Stimulated activated naive B cell treated with anti-CD40 and anti-IgM and Interleukin-4, amounts not matched to agents 10 μg/mL and 1 μg/mL and 100 μg/mL, for 72 hours (primary cell): ENCODE results near the gene SLC35F3.
"Not testable (repeated sequence)": the region's sequence is repeated elsewhere in the genome, so short reads cannot be mapped to it uniquely, and the experiment has no call there.

Experiments used
- ATAC-seq, 2 donors: fragments of 150-1000 bp; cut with Tn5 transposase; replicated peaks; 2 replicates each; pipeline ENCODE4 v1.10.0; 2021; ENCODE audit warnings: moderate library complexity in 1 of 2
- DNase-seq: peaks from one replicate; pipeline ENCODE4 v3.0.0; 2021
- H3K27ac Mint-ChIP-seq: one replicate; pipeline ENCODE4 v1.8.0; 2022; ENCODE audit warnings: mild to moderate bottlenecking, mixed read lengths
- H3K27me3 Mint-ChIP-seq, 2 donors: one replicate each; pipeline ENCODE4 v1.8.0; 2022; ENCODE audit warnings: mixed read lengths in 2 of 2
- H3K36me3 Mint-ChIP-seq, 2 donors: one replicate each; pipeline ENCODE4 v1.8.0; 2022; ENCODE audit warnings: mixed read lengths in 2 of 2, mild to moderate bottlenecking in 1 of 2
- H3K4me1 Mint-ChIP-seq, 2 donors: one replicate each; pipeline ENCODE4 v1.8.0; 2022; ENCODE audit warnings: mixed read lengths in 2 of 2, mild to moderate bottlenecking in 1 of 2
- H3K4me3 Mint-ChIP-seq, 2 donors: one replicate each; pipeline ENCODE4 v1.8.0; 2022; ENCODE audit warnings: mild to moderate bottlenecking in 2 of 2, mixed read lengths in 2 of 2, moderate library complexity in 1 of 2
- H3K9me3 Mint-ChIP-seq, 2 donors: one replicate each; pipeline ENCODE4 v1.8.0; 2022; ENCODE audit warnings: mixed read lengths in 2 of 2, mild to moderate bottlenecking in 1 of 2

The SLC35F3 gene

DNA sequence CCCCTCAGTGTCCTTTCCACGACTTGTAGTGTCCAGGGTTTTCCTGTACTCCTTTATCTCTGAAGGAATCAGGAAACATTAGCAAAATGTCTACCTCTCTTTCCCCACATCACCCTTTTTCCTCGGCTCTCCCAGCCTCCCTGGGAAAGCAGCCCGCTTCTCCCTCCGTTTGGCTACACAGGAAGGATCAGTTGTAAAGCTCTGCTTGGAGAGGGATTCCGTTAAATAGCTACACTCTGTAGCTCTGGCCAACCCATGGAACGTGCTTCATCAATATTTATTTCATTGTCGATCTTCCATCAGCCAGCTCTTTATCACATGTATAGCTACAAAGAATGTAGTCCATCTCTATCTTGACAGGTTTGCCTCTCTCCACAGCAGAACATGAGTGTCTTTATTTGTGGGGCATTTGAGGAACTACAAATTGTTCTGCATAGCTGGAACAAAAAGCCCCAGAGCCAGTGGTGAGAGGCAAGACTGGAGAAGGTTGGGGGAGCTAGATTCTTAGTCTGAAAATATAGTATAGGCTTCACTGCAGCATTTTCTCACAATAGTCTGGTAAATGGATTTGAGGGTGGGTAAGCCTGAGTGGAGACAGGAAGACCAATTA is 191.8 kb downstream of the SLC35F3 start:
- no peaks in the 10 kb centered on the region for H3K9me3 Mint-ChIP-seq
- ATAC-seq (no peak), DNase-seq (no peak)
- H3K36me3 Mint-ChIP-seq = no peaks in the 10 kb centered on the region
- H3K4me1 Mint-ChIP-seq = no peaks in the 10 kb centered on the region
- no peak overlapping the region for H3K4me3 Mint-ChIP-seq
- H3K27ac Mint-ChIP-seq = no peak overlapping the region
- H3K27me3 Mint-ChIP-seq = peaks cover 5% of the 10 kb centered on the region in 2 donors

DNA sequence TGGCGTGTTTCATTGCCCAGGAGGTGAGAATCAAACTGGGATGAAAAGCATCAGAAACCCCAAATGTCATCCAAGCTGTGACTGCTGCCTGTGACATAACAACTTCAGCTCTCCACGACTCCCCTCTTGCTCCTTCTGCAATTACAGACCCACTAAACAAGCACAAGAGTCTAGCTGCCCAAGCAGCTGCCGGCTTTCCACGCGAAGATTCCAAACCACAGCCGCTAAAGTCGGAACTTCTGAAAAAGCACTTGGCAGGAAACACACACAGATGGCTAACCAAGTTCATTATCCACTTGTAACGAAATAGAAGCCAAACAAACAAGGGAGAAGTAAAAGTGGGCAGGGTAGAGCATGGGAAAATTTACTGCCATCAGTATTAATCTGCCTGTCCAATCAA is 198.1 kb downstream of the SLC35F3 start:
- no peaks in the 10 kb centered on the region for H3K9me3 Mint-ChIP-seq
- H3K27ac Mint-ChIP-seq = no peak overlapping the region

DNA sequence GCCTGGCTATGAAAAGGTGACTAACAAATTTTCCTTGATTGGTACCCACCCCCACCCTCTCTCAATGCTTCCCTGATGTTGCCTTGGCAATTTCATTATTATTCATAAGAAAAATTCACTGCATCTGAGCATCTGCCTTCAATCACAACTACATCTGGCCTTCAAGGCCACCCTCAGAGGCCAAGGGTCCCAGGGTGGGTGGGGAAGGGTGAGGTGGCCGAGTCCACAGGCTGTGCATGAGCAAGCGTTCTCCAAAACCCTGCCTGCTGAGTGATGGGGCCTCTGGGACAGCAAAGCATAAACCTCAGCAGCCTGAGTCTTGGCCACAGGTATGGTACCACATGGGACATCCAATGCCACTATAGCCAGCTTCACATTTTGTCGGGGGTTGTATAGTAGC is 198.7 kb downstream of the SLC35F3 start:
- Mint-ChIP-seq H3K36me3 (no peaks in the 10 kb centered on the region), H3K4me1 (no peaks in the 10 kb centered on the region), H3K9me3 (no peaks in the 10 kb centered on the region), H3K27me3 (peaks cover 16 to 20% of the 10 kb centered on the region in 2 donors), H3K27ac (no peak overlapping the region), H3K4me3 (no peak overlapping the region)
- ATAC-seq (no peak), DNase-seq (no peak)

More for the DNA sequence above, 198.1 kb downstream of the SLC35F3 start:
- DNase-seq = no peak
- H3K36me3 Mint-ChIP-seq = no peaks in the 10 kb centered on the region
- H3K27me3 Mint-ChIP-seq = peaks cover 16 to 20% of the 10 kb centered on the region in 2 donors
- H3K4me1 Mint-ChIP-seq = no peaks in the 10 kb centered on the region
- ATAC-seq = no peak
- no peak overlapping the region for H3K4me3 Mint-ChIP-seq

DNA sequence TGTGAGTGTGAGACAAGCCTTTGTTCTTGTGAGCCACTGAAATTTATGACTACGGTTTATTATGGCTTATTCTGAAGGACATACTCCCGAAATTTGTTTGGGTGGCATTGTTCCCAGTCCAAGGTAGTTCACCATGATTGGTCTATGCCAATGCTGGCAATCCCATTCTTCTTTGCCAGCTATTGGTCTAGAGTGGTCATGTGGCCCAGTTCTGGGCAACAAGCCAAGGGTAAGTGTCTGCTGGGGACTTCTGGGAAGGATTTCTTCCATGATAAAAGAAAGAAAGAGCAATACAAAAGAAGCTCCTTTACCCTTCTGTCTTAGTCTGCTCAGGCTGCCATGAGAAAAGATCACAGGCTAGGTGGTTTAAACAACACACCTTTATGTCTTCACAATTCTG is 201.6 kb downstream of the SLC35F3 start:
- no peak overlapping the region for H3K27ac Mint-ChIP-seq
- no peak for DNase-seq
- no peak overlapping the region for H3K4me3 Mint-ChIP-seq
- H3K4me1 Mint-ChIP-seq = no peaks in the 10 kb centered on the region
- no peaks in the 10 kb centered on the region for H3K9me3 Mint-ChIP-seq
- no peak for ATAC-seq
- peaks cover 16 to 22% of the 10 kb centered on the region in 2 donors for H3K27me3 Mint-ChIP-seq
- no peaks in the 10 kb centered on the region for H3K36me3 Mint-ChIP-seq

DNA sequence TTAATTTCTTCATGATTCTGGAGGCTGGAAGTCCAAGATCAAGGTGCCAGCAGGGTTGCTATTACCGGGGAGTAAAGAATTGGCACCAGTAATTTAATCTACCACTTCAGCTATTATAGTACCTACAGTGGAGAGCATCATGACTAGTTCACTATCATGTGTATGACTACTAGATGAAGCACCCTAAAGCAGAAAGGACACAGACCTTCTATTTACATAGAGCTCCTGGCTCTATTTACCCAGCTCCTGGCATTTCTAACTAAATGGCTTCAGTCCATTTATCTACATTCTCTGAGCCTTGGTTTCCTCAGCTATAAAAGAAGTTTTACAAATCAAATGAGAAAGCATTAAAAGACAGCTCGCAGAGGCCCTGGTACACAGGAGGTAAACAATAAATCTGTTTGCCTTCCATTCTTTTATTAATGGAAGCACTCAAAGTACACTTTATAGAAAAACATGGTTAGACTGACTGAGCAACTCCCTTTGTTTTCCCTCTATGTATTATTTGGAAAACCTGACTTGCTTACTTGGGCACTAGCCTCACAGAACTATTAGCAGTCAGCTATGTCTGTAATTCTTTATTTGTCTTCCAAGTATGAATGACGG is 203.0 kb downstream of the SLC35F3 start:
- Mint-ChIP-seq H3K9me3 (no peaks in the 10 kb centered on the region), H3K36me3 (no peaks in the 10 kb centered on the region), H3K4me3 (no peak overlapping the region), H3K27me3 (peaks cover 11 to 18% of the 10 kb centered on the region in 2 donors), H3K27ac (no peak overlapping the region), H3K4me1 (no peaks in the 10 kb centered on the region)
- ATAC-seq (no peak), DNase-seq (no peak)

DNA sequence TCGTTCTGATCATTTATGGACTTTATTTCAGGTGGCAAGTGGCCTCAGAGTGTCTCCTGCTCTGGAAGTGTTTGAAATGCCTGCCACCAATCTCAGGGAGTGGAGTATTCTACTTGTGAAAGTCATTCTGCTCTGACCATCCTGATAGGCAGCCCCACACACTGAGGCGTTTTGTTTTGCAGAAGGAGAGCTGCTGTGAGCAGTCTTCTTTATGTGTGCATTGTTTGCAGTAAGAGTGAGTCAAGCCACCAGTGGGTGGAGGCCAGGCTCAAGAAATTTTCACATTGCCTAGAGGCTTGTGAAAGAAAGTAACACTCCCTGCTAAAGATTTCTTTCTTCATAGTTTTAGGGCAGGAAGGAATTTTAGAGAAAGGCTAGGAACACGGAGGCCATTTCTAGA is 204.4 kb downstream of the SLC35F3 start:
- ATAC-seq (no peak), DNase-seq (no peak)
- no peak overlapping the region for H3K4me3 Mint-ChIP-seq
- no peaks in the 10 kb centered on the region for H3K9me3 Mint-ChIP-seq
- H3K4me1 Mint-ChIP-seq = no peaks in the 10 kb centered on the region
- H3K27me3 Mint-ChIP-seq = peaks cover 11 to 12% of the 10 kb centered on the region in 2 donors
- no peak overlapping the region for H3K27ac Mint-ChIP-seq
- H3K36me3 Mint-ChIP-seq = no peaks in the 10 kb centered on the region

DNA sequence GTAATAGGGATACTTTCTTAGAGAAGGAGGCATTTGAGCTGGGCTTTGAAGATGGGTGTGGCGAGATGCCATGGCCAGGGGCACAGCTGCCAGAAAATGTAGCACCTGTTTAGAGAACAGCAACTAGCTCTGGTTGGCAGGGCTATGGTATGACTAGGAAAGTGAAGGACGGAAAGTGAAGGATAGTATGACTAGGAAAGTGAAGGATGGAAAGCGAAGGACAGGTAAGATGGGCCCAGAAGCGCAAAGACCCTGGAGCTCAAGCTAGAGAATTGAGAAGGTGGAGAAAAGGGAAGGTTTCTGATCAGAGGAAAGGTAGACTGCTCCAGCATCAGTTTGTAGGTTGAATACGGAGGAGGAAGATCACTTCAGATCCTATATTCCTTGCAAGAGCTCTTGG is 205.4 kb downstream of the SLC35F3 start:
- H3K27ac Mint-ChIP-seq = no peak overlapping the region
- no peaks in the 10 kb centered on the region for H3K36me3 Mint-ChIP-seq
- DNase-seq (no peak), ATAC-seq (no peak)
- peaks cover 1 to 4% of the 10 kb centered on the region in 2 donors for H3K4me1 Mint-ChIP-seq
- peaks cover 17 to 18% of the 10 kb centered on the region in 2 donors for H3K27me3 Mint-ChIP-seq
- no peaks in the 10 kb centered on the region for H3K9me3 Mint-ChIP-seq
- H3K4me3 Mint-ChIP-seq = no peak overlapping the region

DNA sequence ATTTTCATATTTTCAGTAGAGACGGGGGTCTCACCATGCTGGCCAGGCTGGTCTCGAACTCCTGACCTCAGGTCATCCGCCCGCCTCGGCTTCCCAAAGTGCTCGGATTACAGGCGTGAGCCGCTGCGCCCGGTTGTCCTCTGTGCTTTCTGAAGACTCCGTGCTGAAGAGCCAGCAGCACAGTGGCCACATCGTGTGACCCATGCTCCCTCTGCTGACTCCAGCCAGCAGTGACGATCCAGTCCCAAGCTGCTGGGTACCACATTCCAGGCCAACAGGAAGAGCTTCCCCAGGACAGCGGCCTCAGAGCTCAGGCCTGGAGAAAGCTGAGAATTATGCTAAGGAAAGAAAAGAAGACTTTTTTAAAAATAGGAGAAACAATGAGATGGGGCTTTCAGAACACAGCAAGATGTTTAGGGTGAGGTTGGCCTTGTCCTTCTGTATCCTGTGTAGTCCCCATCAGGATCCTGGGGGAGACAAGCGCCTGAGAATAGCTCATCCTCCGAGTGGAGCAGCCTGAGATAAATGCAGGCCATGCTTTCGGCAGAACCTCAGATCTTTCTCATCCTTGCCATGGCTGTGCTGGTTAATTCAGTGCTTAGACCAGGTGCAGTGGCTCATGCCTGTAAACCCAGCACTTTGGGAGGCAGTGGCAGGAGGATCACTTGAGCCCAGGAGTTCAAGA is 207.1 kb downstream of the SLC35F3 start:
- Mint-ChIP-seq H3K4me1 (peaks cover 5 to 7% of the 10 kb centered on the region in 2 donors), H3K27ac (peak overlapping the region; percentile 37)

DNA sequence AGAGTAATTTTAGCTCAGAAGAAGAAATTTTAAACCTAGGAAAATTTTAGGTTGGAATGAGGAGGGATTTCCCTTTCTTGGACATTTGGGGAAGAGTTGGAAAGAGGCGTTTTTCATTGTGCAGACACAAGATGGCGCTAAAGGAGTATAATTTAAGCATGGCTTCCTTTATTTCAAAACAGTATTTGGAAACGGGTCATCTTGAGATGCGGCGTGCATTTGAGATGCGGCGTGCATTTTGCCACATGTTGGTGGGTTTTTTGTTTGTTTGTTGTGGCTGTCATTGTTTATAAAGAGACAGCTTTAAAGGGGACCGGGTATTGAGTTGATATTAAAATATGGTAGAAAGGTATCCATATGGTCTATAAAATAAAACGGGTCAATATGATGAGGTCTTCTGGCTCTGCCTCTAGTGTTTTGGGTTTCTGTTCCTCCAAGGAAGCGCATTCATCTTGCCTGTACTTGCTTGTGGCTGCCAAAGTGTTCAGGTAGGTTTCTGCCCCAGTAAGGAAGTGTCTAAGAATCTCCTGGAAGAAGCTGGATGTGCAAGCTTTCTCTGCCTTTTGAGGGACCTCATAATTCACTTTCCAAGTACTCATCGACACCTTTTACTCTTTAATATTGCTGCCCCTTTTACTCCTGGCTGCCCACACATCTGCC is 210.3 kb downstream of the SLC35F3 start:
- Mint-ChIP-seq H3K27ac (no peak overlapping the region), H3K4me3 (peak overlapping the region; percentile 63 to 70)
- ATAC-seq = no peak

More for the DNA sequence above, 207.1 kb downstream of the SLC35F3 start:
- Mint-ChIP-seq H3K4me3 (no peak overlapping the region), H3K9me3 (no peaks in the 10 kb centered on the region), H3K36me3 (no peaks in the 10 kb centered on the region), H3K27me3 (peaks cover 20 to 25% of the 10 kb centered on the region in 2 donors)
- ATAC-seq = no peak
- DNase-seq = no peak

DNA sequence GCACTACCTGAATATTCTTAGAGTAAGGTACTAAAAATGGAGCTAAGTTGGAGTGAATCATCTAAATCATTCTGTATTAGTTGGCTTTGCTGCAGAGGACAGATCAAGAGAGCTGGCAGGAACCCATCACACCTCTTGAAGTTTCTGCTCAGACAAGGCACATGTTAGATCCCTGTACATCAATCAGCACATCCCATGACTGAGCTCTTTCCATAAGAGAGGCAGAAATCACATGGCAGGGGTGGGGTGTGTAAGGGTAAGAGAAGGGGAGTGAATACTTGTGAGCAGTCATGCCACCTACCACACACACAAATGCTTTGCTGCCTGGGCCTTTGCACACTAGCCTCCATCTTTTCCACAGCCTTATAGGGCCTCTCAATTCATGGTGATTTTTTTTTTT is 214.4 kb downstream of the SLC35F3 start:
- DNase-seq = no peak
- H3K9me3 Mint-ChIP-seq = peaks cover 0 to 3% of the 10 kb centered on the region in 2 donors
- H3K36me3 Mint-ChIP-seq = no peaks in the 10 kb centered on the region

More for the DNA sequence above, 210.3 kb downstream of the SLC35F3 start:
- no peak for DNase-seq
- no peaks in the 10 kb centered on the region for H3K9me3 Mint-ChIP-seq
- H3K36me3 Mint-ChIP-seq = no peaks in the 10 kb centered on the region
- H3K27me3 Mint-ChIP-seq = peaks cover 18 to 25% of the 10 kb centered on the region in 2 donors
- peaks cover 5 to 7% of the 10 kb centered on the region in 2 donors for H3K4me1 Mint-ChIP-seq

DNA sequence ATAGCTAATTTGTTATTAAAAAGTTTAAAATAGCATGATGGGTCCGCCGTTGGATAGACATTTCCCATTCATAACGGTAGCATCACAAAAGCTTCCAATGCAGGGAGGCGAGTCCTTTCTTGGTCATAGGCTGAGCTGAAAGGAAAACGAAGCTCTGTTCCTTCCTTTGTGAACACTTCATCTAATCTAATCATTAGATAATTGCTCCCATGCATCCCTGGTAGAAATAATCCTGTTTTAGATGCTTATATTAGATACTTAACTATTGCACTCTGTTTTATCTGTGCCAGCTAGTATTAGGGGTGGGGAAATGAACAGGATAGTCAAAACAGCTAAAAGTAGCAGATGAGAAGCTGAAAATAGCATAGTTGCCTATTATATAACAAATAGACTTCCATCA is 215.0 kb downstream of the SLC35F3 start:
- Mint-ChIP-seq H3K4me1 (peaks cover 5 to 7% of the 10 kb centered on the region in 2 donors), H3K36me3 (no peaks in the 10 kb centered on the region), H3K4me3 (no peak overlapping the region), H3K27me3 (peaks cover 9 to 14% of the 10 kb centered on the region in 2 donors), H3K27ac (no peak overlapping the region), H3K9me3 (peaks cover 0 to 3% of the 10 kb centered on the region in 2 donors)
- no peak for DNase-seq
- ATAC-seq = no peak

More for the DNA sequence above, 214.4 kb downstream of the SLC35F3 start:
- Mint-ChIP-seq H3K4me1 (peaks cover 5 to 7% of the 10 kb centered on the region in 2 donors), H3K4me3 (no peak overlapping the region), H3K27ac (no peak overlapping the region), H3K27me3 (peaks cover 13 to 19% of the 10 kb centered on the region in 2 donors)
- no peak for ATAC-seq

DNA sequence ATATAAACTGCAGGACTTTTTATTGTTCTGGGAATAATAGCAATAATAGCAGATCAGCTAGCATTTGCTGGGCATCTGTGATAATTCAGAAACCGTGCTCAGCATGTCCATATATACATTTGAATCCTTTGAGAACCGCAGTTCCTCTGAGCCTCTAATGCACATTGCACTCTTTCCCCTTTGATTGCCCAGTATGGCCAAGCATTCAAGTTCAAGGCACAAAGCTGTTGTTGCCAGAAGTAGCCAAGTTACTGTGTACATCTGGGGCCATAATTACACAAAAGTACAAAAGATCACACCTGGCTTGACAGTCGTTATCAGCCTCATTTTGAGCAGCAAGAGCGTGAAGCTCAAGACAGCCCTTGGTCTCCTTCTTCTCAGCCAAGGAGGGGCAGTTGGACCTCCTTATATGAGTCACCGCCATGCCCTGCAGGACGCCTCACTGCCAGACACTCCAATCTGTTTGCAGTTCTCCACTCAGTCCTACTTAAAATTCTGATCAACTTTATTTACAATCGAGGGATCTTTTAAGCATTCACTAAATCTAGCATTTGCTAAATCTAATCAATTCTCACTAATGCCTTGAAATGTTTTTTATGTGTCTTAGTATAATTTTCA is 216.0 kb downstream of the SLC35F3 start:
- Mint-ChIP-seq H3K27me3 (peaks cover 9 to 18% of the 10 kb centered on the region in 2 donors), H3K9me3 (peaks cover 0 to 3% of the 10 kb centered on the region in 2 donors), H3K4me1 (peaks cover 0 to 5% of the 10 kb centered on the region in 2 donors), H3K36me3 (no peaks in the 10 kb centered on the region), H3K27ac (no peak overlapping the region), H3K4me3 (no peak overlapping the region)
- no peak for ATAC-seq
- DNase-seq = no peak

DNA sequence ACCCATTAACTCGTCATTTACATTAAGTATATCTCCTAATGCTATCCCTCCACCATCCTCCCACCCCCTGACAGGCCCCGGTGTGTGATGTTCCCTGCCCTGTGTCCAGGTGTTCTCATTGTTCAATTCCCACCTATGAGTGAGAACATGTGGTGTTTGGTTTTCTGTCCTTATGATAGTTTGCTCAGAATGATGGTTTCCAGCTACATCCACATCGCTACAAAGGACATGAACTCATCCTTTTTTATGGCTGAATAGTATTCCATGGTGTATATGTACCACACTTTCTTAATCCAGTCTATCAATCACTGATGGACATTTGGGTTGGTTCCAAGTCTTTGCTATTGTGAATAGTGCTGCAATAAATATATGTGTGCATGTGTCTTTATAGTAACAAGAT is 217.2 kb downstream of the SLC35F3 start:
- H3K27ac Mint-ChIP-seq, DNase-seq: not testable (repeated sequence)

DNA sequence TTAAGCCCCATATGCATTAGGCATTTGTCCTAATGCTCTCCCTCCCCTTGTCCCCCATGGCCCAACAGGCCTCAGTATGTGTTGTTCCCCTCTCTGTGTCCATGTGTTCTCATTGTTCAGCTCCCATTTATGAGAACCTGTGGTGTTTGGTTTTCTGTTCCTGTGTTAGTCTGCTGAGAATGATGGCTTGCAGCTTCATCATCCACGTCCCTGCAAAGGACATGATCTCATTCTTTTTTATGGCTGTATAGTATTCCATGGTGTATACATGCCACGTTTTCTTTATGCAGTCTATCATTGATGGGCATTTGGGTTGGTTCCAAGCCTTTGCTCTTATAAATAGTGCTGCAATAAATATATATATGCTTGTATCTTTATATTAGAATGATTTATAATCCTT is 218.1 kb downstream of the SLC35F3 start:
- not testable (repeated sequence) for H3K9me3 Mint-ChIP-seq, H3K4me1 Mint-ChIP-seq, H3K4me3 Mint-ChIP-seq, DNase-seq, H3K27ac Mint-ChIP-seq, H3K36me3 Mint-ChIP-seq, ATAC-seq
- peaks cover 22 to 30% of the 10 kb centered on the region in 2 donors for H3K27me3 Mint-ChIP-seq

More for the DNA sequence above, 217.2 kb downstream of the SLC35F3 start:
- not testable (repeated sequence) for H3K4me3 Mint-ChIP-seq, ATAC-seq, H3K4me1 Mint-ChIP-seq, H3K9me3 Mint-ChIP-seq, H3K36me3 Mint-ChIP-seq
- H3K27me3 Mint-ChIP-seq = peaks cover 21 to 24% of the 10 kb centered on the region in 2 donors
